Measurements from ENCODE around the gene NADK. TPM values are rescaled to one million over a fixed set of nuclear protein-coding genes. Genes with fewer than 3 reads are reported as not detected.

Gene NADK
- total and polyA plus RNA-seq, 2 of the 13 experiments (the other 11 are each of a cell fraction or from before 2014, with no cell fraction given) = 56.6 to 60.1 TPM

GRCh38 chr1:1768249-1768992, 9.8 kb downstream of the NADK start (continued):
- TF ChIP-seq, protein P1, sequence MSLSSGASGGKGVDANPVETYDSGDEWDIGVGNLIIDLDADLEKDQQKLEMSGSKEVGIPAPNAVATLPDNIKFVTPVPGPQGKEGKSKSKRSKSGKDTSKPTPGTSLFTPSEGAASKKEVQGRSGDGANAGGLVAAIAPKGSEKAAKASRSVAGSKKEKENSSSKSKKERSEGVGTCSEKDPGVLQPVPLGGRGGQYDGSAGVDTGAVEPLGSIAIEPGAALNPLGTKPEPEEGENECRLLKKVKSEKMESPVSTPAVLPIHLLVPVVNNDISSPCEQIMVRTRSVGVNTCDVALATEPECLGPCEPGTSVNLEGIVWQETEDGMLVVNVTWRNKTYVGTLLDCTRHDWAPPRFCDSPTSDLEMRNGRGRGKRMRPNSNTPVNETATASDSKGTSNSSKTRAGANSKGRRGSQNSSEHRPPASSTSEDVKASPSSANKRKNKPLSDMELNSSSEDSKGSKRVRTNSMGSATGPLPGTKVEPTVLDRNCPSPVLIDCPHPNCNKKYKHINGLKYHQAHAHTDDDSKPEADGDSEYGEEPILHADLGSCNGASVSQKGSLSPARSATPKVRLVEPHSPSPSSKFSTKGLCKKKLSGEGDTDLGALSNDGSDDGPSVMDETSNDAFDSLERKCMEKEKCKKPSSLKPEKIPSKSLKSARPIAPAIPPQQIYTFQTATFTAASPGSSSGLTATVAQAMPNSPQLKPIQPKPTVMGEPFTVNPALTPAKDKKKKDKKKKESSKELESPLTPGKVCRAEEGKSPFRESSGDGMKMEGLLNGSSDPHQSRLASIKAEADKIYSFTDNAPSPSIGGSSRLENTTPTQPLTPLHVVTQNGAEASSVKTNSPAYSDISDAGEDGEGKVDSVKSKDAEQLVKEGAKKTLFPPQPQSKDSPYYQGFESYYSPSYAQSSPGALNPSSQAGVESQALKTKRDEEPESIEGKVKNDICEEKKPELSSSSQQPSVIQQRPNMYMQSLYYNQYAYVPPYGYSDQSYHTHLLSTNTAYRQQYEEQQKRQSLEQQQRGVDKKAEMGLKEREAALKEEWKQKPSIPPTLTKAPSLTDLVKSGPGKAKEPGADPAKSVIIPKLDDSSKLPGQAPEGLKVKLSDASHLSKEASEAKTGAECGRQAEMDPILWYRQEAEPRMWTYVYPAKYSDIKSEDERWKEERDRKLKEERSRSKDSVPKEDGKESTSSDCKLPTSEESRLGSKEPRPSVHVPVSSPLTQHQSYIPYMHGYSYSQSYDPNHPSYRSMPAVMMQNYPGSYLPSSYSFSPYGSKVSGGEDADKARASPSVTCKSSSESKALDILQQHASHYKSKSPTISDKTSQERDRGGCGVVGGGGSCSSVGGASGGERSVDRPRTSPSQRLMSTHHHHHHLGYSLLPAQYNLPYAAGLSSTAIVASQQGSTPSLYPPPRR (CRISPR knock-in tag; IDR thresholded peaks at IDR 0.05; ENCODE audit: borderline replicate concordance) = 0 out of 2 replicates have a peak, but pooled peaks have one; percentile 26
- TF ChIP-seq ZNF768 (CRISPR knock-in tag; IDR thresholded peaks at IDR 0.05) = no peak
- no peak for TF ChIP-seq CSRNP2 (CRISPR knock-in tag; conservative IDR thresholded peaks at IDR 0.05; ENCODE audit: low read depth)
- TF ChIP-seq ETV6 (CRISPR knock-in tag; conservative IDR thresholded peaks at IDR 0.05) = no peak
- no peak for TF ChIP-seq PHF8 (CRISPR knock-in tag; IDR thresholded peaks at IDR 0.05)
- TF ChIP-seq ZMYM2 (CRISPR knock-in tag; IDR thresholded peaks at IDR 0.05) = no peak; the same call in 1 of the 2 replicates
- no peak for TF ChIP-seq SP2 (CRISPR knock-in tag; IDR thresholded peaks at IDR 0.05)
- TF ChIP-seq, protein P2, sequence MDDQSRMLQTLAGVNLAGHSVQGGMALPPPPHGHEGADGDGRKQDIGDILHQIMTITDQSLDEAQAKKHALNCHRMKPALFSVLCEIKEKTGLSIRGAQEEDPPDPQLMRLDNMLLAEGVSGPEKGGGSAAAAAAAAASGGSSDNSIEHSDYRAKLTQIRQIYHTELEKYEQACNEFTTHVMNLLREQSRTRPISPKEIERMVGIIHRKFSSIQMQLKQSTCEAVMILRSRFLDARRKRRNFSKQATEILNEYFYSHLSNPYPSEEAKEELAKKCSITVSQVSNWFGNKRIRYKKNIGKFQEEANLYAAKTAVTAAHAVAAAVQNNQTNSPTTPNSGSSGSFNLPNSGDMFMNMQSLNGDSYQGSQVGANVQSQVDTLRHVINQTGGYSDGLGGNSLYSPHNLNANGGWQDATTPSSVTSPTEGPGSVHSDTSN (CRISPR knock-in tag; IDR thresholded peaks at IDR 0.05; ENCODE audit: borderline replicate concordance) = no peak
- TF ChIP-seq, protein P3, sequence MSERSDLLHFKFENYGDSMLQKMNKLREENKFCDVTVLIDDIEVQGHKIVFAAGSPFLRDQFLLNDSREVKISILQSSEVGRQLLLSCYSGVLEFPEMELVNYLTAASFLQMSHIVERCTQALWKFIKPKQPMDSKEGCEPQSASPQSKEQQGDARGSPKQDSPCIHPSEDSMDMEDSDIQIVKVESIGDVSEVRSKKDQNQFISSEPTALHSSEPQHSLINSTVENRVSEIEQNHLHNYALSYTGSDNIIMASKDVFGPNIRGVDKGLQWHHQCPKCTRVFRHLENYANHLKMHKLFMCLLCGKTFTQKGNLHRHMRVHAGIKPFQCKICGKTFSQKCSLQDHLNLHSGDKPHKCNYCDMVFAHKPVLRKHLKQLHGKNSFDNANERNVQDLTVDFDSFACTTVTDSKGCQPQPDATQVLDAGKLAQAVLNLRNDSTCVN (CRISPR knock-in tag; IDR thresholded peaks at IDR 0.05; ENCODE audit: borderline replicate concordance) = no peak
- TF ChIP-seq PRPF4 (IDR thresholded peaks at IDR 0.05; ENCODE audit: low read depth, low read length, poor library complexity, severe bottlenecking) = no peak
- TF ChIP-seq FOXJ3 (CRISPR knock-in tag; IDR thresholded peaks at IDR 0.05; ENCODE audit: borderline replicate concordance) = peak; percentile 70; the same call in 1 of the 2 replicates
- TF ChIP-seq SMAD3 (CRISPR knock-in tag; IDR thresholded peaks at IDR 0.05) = no peak
- TF ChIP-seq, protein P4, sequence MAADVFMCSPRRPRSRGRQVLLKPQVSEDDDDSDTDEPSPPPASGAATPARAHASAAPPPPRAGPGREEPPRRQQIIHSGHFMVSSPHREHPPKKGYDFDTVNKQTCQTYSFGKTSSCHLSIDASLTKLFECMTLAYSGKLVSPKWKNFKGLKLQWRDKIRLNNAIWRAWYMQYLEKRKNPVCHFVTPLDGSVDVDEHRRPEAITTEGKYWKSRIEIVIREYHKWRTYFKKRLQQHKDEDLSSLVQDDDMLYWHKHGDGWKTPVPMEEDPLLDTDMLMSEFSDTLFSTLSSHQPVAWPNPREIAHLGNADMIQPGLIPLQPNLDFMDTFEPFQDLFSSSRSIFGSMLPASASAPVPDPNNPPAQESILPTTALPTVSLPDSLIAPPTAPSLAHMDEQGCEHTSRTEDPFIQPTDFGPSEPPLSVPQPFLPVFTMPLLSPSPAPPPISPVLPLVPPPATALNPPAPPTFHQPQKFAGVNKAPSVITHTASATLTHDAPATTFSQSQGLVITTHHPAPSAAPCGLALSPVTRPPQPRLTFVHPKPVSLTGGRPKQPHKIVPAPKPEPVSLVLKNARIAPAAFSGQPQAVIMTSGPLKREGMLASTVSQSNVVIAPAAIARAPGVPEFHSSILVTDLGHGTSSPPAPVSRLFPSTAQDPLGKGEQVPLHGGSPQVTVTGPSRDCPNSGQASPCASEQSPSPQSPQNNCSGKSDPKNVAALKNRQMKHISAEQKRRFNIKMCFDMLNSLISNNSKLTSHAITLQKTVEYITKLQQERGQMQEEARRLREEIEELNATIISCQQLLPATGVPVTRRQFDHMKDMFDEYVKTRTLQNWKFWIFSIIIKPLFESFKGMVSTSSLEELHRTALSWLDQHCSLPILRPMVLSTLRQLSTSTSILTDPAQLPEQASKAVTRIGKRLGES (CRISPR knock-in tag; IDR thresholded peaks at IDR 0.05; ENCODE audit: borderline replicate concordance) = no peak
- no peak for TF ChIP-seq ZFP62 (CRISPR knock-in tag; IDR thresholded peaks at IDR 0.05)
- TF ChIP-seq MEIS2 (CRISPR knock-in tag; IDR thresholded peaks at IDR 0.05) = no peak
- no peak for TF ChIP-seq SALL2 (CRISPR knock-in tag; IDR thresholded peaks at IDR 0.05)
- peak; percentile 78; the same call in 1 of the 2 replicates for TF ChIP-seq SOX5 (CRISPR knock-in tag; IDR thresholded peaks at IDR 0.05; ENCODE audit: borderline replicate concordance)

Measured in HepG2 (cell line).